Thyroid gland (tissue), 4 donors: ENCODE data around the gene NECTIN2. TPM values are rescaled to one million over a fixed set of nuclear protein-coding genes. Genes with fewer than 3 reads are reported as not detected.

Source experiments
- DNase-seq, 2 donors: peaks; one replicate each; pipeline ENCODE4 v3.0.0-alpha.2; 2019
- H3K27ac ChIP-seq, 3 donors: fragments of 200-600 bp; sonication (generic); 1 replicate in 2 of 3; 2 replicates in 1 of 3; pipeline ENCODE4 v1.5.1; 2016 to 2019; ENCODE audit warnings: mild to moderate bottlenecking in 1 of 3, moderate library complexity in 1 of 3
- H3K27me3 ChIP-seq: fragments of 200-600 bp; sonication (generic); one replicate; pipeline ENCODE4 v1.5.1; 2019
- H3K36me3 ChIP-seq, 2 donors: fragments of 200-600 bp; sonication (generic); one replicate each; pipeline ENCODE4 v1.5.1; 2016 to 2019
- H3K4me1 ChIP-seq, 2 donors: fragments of 200-600 bp; sonication (generic); one replicate each; pipeline ENCODE4 v1.5.1; 2017 to 2019
- H3K4me3 ChIP-seq, 3 donors: fragments of 200-600 bp; sonication (generic); replicated peaks in 1 of 3; 1 replicate in 2 of 3; 2 replicates in 1 of 3; pipeline ENCODE4 v1.5.1; 2016; ENCODE audit warnings: mild to moderate bottlenecking in 1 of 3
- H3K9me3 ChIP-seq: fragments of 200-600 bp; sonication (generic); one replicate; pipeline ENCODE4 v1.5.1; 2017
- CTCF ChIP-seq, 6 experiments: fragments of 200-600 bp in 3 of 6; fragments of 450-650 bp in 3 of 6; sonication (generic) in 3 of 6; IDR thresholded peaks; one replicate each; pipeline ENCODE4 v1.5.1; 2016 to 2019; ENCODE audit warnings: antibody characterized with exemption in 6 of 6, mild to moderate bottlenecking in 2 of 6, inconsistent platforms in 1 of 6, moderate library complexity in 1 of 6
- POLR2A ChIP-seq, 2 donors: fragments of 450-650 bp; IDR thresholded peaks; one replicate each; pipeline ENCODE4 v1.6.1; 2017; ENCODE audit warnings: antibody characterized with exemption in 2 of 2, mild to moderate bottlenecking in 2 of 2, moderate library complexity in 1 of 2
- WGBS, 2 donors: methylation state at CpG; one replicate each; pipeline ENCODE4 v1.1.5; 2017; 5-methylcytosine and 5-hydroxymethylcytosine counted together
- intact Hi-C: fragments of 100-400 bp; cut with DNase I; formaldehyde crosslinking; loops from one replicate; pipeline ENCODE4 v1.15.1; 2023
- total RNA-seq, 4 donors: library from RNA; depleted of rRNA; stranded (reverse); fragments of >200 nt; gene quantifications; one replicate each; pipeline ENCODE4 v1.2.3, GENCODE V29; 2016

NECTIN2 gene
- total RNA-seq, 4 donors from 2014 or later: 88.6 to 164 (median 117) TPM

DNA sequence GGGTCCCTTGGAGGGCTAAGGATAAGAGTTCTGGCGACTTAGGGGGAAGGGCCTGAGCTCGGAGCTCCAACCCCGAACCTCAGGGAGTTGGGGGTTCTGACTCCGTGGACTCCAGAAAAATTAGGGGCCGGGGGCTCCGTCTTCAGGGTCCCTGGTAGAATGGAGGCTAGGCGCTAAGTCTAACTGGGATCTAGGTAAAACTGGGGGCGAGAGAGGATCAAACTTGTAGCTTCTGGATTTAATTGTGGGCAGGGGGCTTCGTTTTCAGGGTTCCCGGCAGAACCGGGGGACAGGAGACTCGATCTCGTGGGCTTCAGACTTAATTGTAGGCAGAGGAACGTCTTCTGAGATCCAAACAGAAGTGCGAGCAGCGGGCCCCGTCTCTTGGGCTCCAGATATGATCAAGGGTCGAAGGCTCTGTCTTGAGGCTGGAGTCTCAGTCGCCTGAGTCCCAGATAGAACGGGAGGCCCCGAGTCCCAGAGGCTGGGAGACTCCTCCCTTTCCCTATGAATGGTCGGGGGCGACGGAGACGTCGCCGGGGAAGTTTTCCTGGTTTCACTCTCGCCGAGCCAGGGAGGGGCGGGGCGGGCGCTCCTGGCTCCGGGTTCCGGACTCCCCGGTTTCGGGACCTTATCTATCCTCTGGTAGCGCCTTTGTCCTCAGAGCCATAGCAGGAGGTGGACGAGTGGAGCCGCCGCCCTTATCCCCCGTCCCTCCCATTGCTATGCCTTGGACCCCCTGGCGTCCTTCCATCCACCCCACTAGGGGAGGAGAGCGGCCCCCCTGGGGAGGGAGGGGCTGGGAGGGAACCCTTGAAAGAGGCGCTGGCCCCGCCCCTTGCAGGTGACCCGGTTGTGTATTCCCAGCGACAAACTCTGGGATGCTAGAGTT is 1.3 kb downstream of the NECTIN2 start:
- TF ChIP-seq POLR2A (IDR thresholded peaks at IDR 0.05): peak in 1 of 2 donors; percentile 65
- no peak for TF ChIP-seq CTCF (IDR thresholded peaks at IDR 0.05)

GRCh38 chr19:44848036-44848811 is 2.1 kb downstream of the NECTIN2 start:
- Histone ChIP-seq H3K36me3 (no peaks in the 10 kb centered on the region), H3K27me3 (no peaks in the 10 kb centered on the region), H3K4me1 (peaks cover 29 to 34% of the 10 kb centered on the region in 2 donors), H3K27ac (peak overlapping the region; percentile 79 to 93 (median 92)), H3K9me3 (no peaks in the 10 kb centered on the region), H3K4me3 (peak overlapping the region in 2 of 3 donors; percentile 47 to 85)
- 12 to 21% methylated on average over 18 to 19 of the region's 19 CpGs for WGBS, 2 donors
- DNase-seq: peak in 1 of 2 donors; percentile 59
- TF ChIP-seq POLR2A (IDR thresholded peaks at IDR 0.05) (no peak), CTCF (IDR thresholded peaks at IDR 0.05) (no peak)
- intact Hi-C loops: loop anchor here (5.0 kb wide), 1 partner anchor 39 kb away; no protein-coding TSS in a partner anchor

More for the DNA sequence above, 1.3 kb downstream of the NECTIN2 start:
- Histone ChIP-seq H3K4me1 (peaks cover 29 to 34% of the 10 kb centered on the region in 2 donors), H3K27ac (peak overlapping the region; percentile 79 to 93 (median 92)), H3K4me3 (peak overlapping the region; percentile 42 to 85 (median 47)), H3K27me3 (no peaks in the 10 kb centered on the region), H3K9me3 (no peaks in the 10 kb centered on the region), H3K36me3 (no peaks in the 10 kb centered on the region)
- WGBS, 2 donors: 2 to 3% methylated on average over 19 to 22 of the region's 47 CpGs
- intact Hi-C loops: loop anchor here (5.0 kb wide), 1 partner anchor 40 kb away; no protein-coding TSS in a partner anchor
- DNase-seq: peak; percentile 86 to 87

DNA sequence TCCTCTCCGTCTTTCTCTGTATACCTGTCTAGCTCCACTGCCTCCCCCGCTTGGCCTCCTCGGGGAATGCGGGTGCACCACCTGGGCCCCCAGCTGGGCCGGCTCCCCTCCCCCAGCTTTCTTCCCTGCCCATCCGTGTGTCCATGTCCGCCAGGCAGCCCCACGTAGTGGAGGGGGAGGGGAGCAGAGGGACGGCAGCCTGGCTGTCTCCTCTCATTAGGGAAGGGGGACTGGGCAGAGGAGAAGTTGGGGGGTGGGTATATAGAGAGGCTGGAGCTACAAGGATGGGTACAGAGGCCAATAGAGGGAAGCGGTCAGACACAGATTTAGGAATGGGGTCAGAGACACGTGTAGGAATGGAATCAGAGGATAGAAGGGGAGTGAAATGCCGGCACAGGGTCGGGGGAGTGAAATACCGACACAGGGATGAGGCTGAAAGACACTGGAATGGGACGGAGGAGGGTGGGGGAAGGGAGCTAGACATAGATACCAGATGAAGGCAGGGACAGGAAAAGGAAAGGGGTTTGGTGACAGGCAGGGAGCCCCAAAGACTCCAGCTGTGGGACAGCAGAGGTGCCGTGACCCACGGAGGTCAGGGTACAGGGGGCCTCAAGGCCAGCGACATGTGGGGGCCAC is 2.8 kb downstream of the NECTIN2 start:
- DNase-seq: peak; percentile 21 to 23
- Histone ChIP-seq H3K27me3 (no peaks in the 10 kb centered on the region), H3K27ac (peak overlapping the region; percentile 79 to 93 (median 92)), H3K36me3 (no peaks in the 10 kb centered on the region), H3K4me3 (peak overlapping the region in 1 of 3 donors; percentile 85), H3K4me1 (peaks cover 29 to 34% of the 10 kb centered on the region in 2 donors), H3K9me3 (no peaks in the 10 kb centered on the region)
- intact Hi-C loops: loop anchor here (5.0 kb wide), 1 partner anchor 38 kb away; no protein-coding TSS in a partner anchor
- 29 to 34% methylated on average over 18 of the region's 18 CpGs for WGBS, 2 donors
- TF ChIP-seq CTCF (IDR thresholded peaks at IDR 0.05) (no peak), POLR2A (IDR thresholded peaks at IDR 0.05) (no peak)

GRCh38 chr19:44850641-44851109 is 4.6 kb downstream of the NECTIN2 start:
- Histone ChIP-seq H3K4me3 (no peak overlapping the region), H3K4me1 (peaks cover 23 to 26% of the 10 kb centered on the region in 2 donors), H3K27ac (peak overlapping the region in 2 of 3 donors; percentile 30 to 92), H3K36me3 (no peaks in the 10 kb centered on the region), H3K9me3 (no peaks in the 10 kb centered on the region), H3K27me3 (no peaks in the 10 kb centered on the region)
- intact Hi-C loops: no loop called here
- DNase-seq: no peak
- TF ChIP-seq POLR2A (IDR thresholded peaks at IDR 0.05) (no peak), CTCF (IDR thresholded peaks at IDR 0.05) (no peak)
- 56 to 83% methylated on average over 4 to 8 of the region's 8 CpGs for WGBS, 2 donors
